B cell (primary cell): ENCODE measurements around the gene SOX6. TPM values are rescaled to one million over a fixed set of nuclear protein-coding genes. Genes with fewer than 3 reads are reported as not detected.

Experiments used
- ATAC-seq: fragments of 200-7000 bp; cut with Tn5 transposase; one replicate; pipeline ENCODE4 v1.10.0; 2021; ENCODE audit warnings: low read depth, mild to moderate bottlenecking, moderate number of reproducible peaks, moderate library complexity
- CTCF ChIA-PET: fragments of 350-600 bp; sonication (Branson Sonifier 250); formaldehyde crosslinking; loops from one replicate; lab custom pipeline; 2021; ENCODE audit warnings: antibody characterized with exemption, inconsistent platforms; lab: Charles Lee
- POLR2A ChIA-PET: fragments of 350-600 bp; sonication (Branson Sonifier 250); formaldehyde crosslinking; loops from one replicate; lab custom pipeline; 2021; ENCODE audit warnings: antibody characterized with exemption; lab: Charles Lee
- DNase-seq: peaks from one replicate; pipeline ENCODE4 v3.0.0; 2013
- H2AFZ ChIP-seq: 2 replicates; pipeline ENCODE4 v1.6.1; 2012; ENCODE audit warnings: mild to moderate bottlenecking, low read depth, low read length; ENCODE audit not compliant: insufficient read depth, poor library complexity, severe bottlenecking
- H3K27ac ChIP-seq, 2 donors: 1 replicate in 1 of 2; 2 replicates in 1 of 2; pipeline ENCODE4 v1.5.1; 2012 to 2013; ENCODE audit warnings: low read length in 2 of 2, mild to moderate bottlenecking in 2 of 2, moderate library complexity in 1 of 2
- H3K27me3 ChIP-seq, 4 experiments: fragments of 200-600 bp in 1 of 4; sonication (generic) in 1 of 4; replicated peaks in 1 of 4; 1 replicate in 2 of 4; 2 replicates in 2 of 4; pipeline versions ENCODE4 v1.6.1 to v1.7.0; 2013 to 2016; ENCODE audit warnings: low read length in 3 of 4, mild to moderate bottlenecking in 2 of 4, mixed read lengths in 1 of 4, moderate library complexity in 1 of 4; ENCODE audit not compliant: insufficient read depth in 4 of 4, control insufficient read depth in 3 of 4; ENCODE audit errors: control extremely low read depth in 1 of 4
- H3K36me3 ChIP-seq, 2 experiments: replicated peaks in 1 of 2; 1 replicate in 1 of 2; 2 replicates in 1 of 2; pipeline versions ENCODE4 v1.6.1 to v1.7.1; 2013; ENCODE audit warnings: low read length in 1 of 2; ENCODE audit not compliant: insufficient read depth in 2 of 2, control insufficient read depth in 1 of 2; ENCODE audit errors: control extremely low read depth in 1 of 2, extremely low read depth in 1 of 2
- H3K4me1 ChIP-seq, 2 donors: fragments of 200-600 bp in 1 of 2; sonication (generic) in 1 of 2; 1 replicate in 1 of 2; 2 replicates in 1 of 2; pipeline versions ENCODE4 v1.5.1 to v1.6.1; 2013 to 2017; ENCODE audit warnings: low read length in 2 of 2; ENCODE audit not compliant: control insufficient read depth in 2 of 2, insufficient read depth in 2 of 2
- H3K4me2 ChIP-seq: replicated peaks from 2 replicates; pipeline ENCODE3; 2012; ENCODE audit warnings: mild to moderate bottlenecking, low read depth, low read length; ENCODE audit not compliant: poor library complexity, severe bottlenecking
- H3K4me3 ChIP-seq, 5 experiments: fragments of 200-600 bp in 1 of 5; sonication (generic) in 1 of 5; 1 replicate in 3 of 5; 2 replicates in 2 of 5; pipeline versions ENCODE4 v1.5.1 to v1.7.0; 2011 to 2016; ENCODE audit warnings: low read length in 4 of 5, mild to moderate bottlenecking in 4 of 5, low read depth in 2 of 5, control low read depth in 1 of 5, moderate library complexity in 1 of 5; ENCODE audit not compliant: insufficient read depth in 1 of 5; ENCODE audit errors: control extremely low read depth in 1 of 5, extremely low read depth in 1 of 5
- H3K79me2 ChIP-seq: fragments of 200-600 bp; sonication (generic); one replicate; pipeline ENCODE4 v1.6.0; 2016; ENCODE audit warnings: low read length; ENCODE audit not compliant: control insufficient read depth, insufficient read depth
- H3K9ac ChIP-seq: fragments of 200-600 bp; sonication (generic); 2 replicates; pipeline ENCODE4 v1.6.1; 2017; ENCODE audit warnings: mild to moderate bottlenecking, low read length, moderate library complexity
- H3K9me3 ChIP-seq, 3 donors: one replicate each; pipeline versions ENCODE4 v1.6.1 to v1.7.1; 2013; ENCODE audit warnings: low read length in 2 of 3; ENCODE audit not compliant: control insufficient read depth in 2 of 3, insufficient read depth in 1 of 3; ENCODE audit errors: control extremely low read depth in 1 of 3
- H4K20me1 ChIP-seq: 2 replicates; pipeline ENCODE4 v1.6.0; 2012; ENCODE audit warnings: mild to moderate bottlenecking, low read length; ENCODE audit not compliant: insufficient read depth, control insufficient read depth, poor library complexity, severe bottlenecking
- H3K27ac Mint-ChIP-seq: one replicate; pipeline ENCODE4 v1.8.0; 2021; ENCODE audit warnings: mixed read lengths
- H3K27me3 Mint-ChIP-seq: one replicate; pipeline ENCODE4 v1.8.0; 2021; ENCODE audit warnings: mixed read lengths
- H3K4me1 Mint-ChIP-seq: one replicate; pipeline ENCODE4 v1.8.0; 2021; ENCODE audit warnings: mixed read lengths
- H3K4me3 Mint-ChIP-seq: one replicate; pipeline ENCODE4 v1.8.0; 2021; ENCODE audit warnings: mixed read lengths
- H3K9me3 Mint-ChIP-seq: one replicate; pipeline ENCODE4 v1.8.0; 2022; ENCODE audit warnings: mixed read lengths; ENCODE audit not compliant: insufficient read depth
- EZH2 ChIP-seq: IDR thresholded peaks from 2 replicates; pipeline ENCODE4 v1.6.1; 2012; ENCODE audit warnings: borderline replicate concordance, low read depth, mild to moderate bottlenecking, moderate library complexity, low read length; ENCODE audit not compliant: insufficient read depth, poor library complexity, severe bottlenecking
- WGBS: methylation state at CpG from one replicate; pipeline ENCODE4 v1.1.5; 2013; ENCODE audit warnings: missing lambda C conversion rate; ENCODE audit not compliant: insufficient coverage; 5-methylcytosine and 5-hydroxymethylcytosine counted together
- intact Hi-C: fragments of 100-400 bp; cut with micrococcal nuclease; formaldehyde crosslinking; loops from one replicate; pipeline ENCODE4 v1.10.0; 2022
- polyA plus RNA-seq: library from polyadenylated mRNA; depleted of rRNA; stranded (reverse); fragments of >200 nt; gene quantifications from 2 replicates; pipeline ENCODE4 v1.2.3, GENCODE V29; 2012
- total RNA-seq, 2 donors: library from RNA; stranded (reverse); fragments of 120-200 nt in 1 of 2; gene quantifications; 1 replicate in 1 of 2; 2 replicates in 1 of 2; pipeline versions ENCODE4 v1.2.3 to v1.2.4, GENCODE V29; 2013 to 2022
- TF ChIP-seq, protein P1 (sequence below): fragments of 200-600 bp; IDR thresholded peaks from one replicate; pipeline ENCODE4 v1.8.0; 2022; ENCODE audit warnings: antibody characterized with exemption, mild to moderate bottlenecking

SOX6 gene
- total and polyA plus RNA-seq, 2 donors (not counting 1 experiment from before 2014, with no cell fraction given), result not detected

GRCh38 chr11:15944460-15944859, 411.9 kb downstream of the SOX6 start:
- no peak overlapping the region for H2AFZ ChIP-seq
- no peak overlapping the region for H3K27ac ChIP-seq
- H3K4me1 Mint-ChIP-seq, result no peaks in the 10 kb centered on the region
- H3K79me2 ChIP-seq, result no peaks in the 10 kb centered on the region
- ATAC-seq (no peak), DNase-seq (no peak)
- H3K4me3 Mint-ChIP-seq, result no peak overlapping the region
- intact Hi-C loops, result no loop called here
- no peaks in the 10 kb centered on the region for H3K36me3 ChIP-seq
- H3K9ac ChIP-seq, result no peak overlapping the region
- H3K9me3 Mint-ChIP-seq, result peaks cover 7% of the 10 kb centered on the region
- no peak overlapping the region for H3K27ac Mint-ChIP-seq
- no peak overlapping the region for H3K4me2 ChIP-seq
- H3K4me3 ChIP-seq, result no peak overlapping the region
- H3K4me1 ChIP-seq, result no peaks in the 10 kb centered on the region
- H3K27me3 Mint-ChIP-seq, result peaks cover 6% of the 10 kb centered on the region
- H3K9me3 ChIP-seq, result peaks cover 0 to 12% (median 0%) of the 10 kb centered on the region in 3 donors
- no peaks in the 10 kb centered on the region for H4K20me1 ChIP-seq
- ChIA-PET POLR2A (no interaction called here), CTCF (no interaction called here)
- peaks cover 0 to 4% (median 0%) of the 10 kb centered on the region in 4 experiments for H3K27me3 ChIP-seq
- no peak for TF ChIP-seq EZH2
- TF ChIP-seq, protein P1, sequence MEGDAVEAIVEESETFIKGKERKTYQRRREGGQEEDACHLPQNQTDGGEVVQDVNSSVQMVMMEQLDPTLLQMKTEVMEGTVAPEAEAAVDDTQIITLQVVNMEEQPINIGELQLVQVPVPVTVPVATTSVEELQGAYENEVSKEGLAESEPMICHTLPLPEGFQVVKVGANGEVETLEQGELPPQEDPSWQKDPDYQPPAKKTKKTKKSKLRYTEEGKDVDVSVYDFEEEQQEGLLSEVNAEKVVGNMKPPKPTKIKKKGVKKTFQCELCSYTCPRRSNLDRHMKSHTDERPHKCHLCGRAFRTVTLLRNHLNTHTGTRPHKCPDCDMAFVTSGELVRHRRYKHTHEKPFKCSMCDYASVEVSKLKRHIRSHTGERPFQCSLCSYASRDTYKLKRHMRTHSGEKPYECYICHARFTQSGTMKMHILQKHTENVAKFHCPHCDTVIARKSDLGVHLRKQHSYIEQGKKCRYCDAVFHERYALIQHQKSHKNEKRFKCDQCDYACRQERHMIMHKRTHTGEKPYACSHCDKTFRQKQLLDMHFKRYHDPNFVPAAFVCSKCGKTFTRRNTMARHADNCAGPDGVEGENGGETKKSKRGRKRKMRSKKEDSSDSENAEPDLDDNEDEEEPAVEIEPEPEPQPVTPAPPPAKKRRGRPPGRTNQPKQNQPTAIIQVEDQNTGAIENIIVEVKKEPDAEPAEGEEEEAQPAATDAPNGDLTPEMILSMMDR, result no peak

DNA sequence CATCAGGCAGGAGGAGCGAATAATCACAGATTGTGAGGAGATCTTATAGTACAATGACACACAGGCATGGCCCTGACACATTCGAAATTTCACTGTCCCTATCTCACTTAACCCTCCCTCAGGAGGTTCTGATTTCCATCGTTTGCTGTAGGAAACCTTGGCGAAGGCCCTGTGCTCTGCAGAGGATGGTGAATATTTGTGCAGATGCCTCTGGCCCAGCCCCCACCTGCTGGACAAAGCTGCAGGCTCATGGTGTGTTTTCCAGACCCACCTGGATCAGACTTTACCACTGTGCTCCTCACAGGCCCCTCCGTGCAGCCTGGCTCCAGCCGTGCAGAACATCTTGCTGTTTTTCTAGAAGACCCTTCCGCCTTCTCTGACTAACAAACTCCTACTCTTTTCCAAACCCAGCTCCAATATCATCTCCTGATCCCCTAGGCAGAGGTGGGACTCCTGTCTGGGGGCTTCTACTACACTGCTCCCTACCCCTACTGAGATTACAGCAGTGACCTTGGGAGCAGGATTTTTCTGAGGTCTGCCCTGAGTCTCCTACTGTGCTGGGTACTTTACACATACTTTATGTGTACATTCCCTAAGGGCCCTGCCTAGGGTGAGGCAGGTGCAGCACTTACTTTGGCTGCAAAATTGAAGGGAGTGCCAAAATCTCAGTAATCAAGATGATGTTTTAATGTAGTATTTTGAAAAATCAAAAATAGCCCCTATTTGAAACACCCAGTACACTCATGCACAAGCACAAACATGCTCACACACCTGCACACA, 412.7 kb downstream of the SOX6 start:
- Mint-ChIP-seq H3K27ac (no peak overlapping the region), H3K4me1 (no peaks in the 10 kb centered on the region), H3K4me3 (no peak overlapping the region), H3K27me3 (peaks cover 6% of the 10 kb centered on the region), H3K9me3 (peaks cover 7% of the 10 kb centered on the region)
- POLR2A ChIA-PET, result no interaction called here
- WGBS, result 96% methylated on average over 6 of the region's 7 CpGs
- CTCF ChIA-PET, result no interaction called here
- Histone ChIP-seq H3K9ac (no peak overlapping the region), H3K36me3 (no peaks in the 10 kb centered on the region), H3K27ac (no peak overlapping the region), H3K4me2 (no peak overlapping the region), H3K4me3 (no peak overlapping the region), H3K27me3 (peaks cover 0 to 4% (median 0%) of the 10 kb centered on the region in 4 experiments), H3K9me3 (peaks cover 0 to 14% (median 0%) of the 10 kb centered on the region in 3 donors), H2AFZ (no peak overlapping the region), H3K4me1 (no peaks in the 10 kb centered on the region), H3K79me2 (no peaks in the 10 kb centered on the region), H4K20me1 (no peaks in the 10 kb centered on the region)
- TF ChIP-seq EZH2, result no peak
- TF ChIP-seq, protein P1, result no peak
- ATAC-seq, result no peak
- intact Hi-C loops, result no loop called here
- no peak for DNase-seq
